H1 (cell line): Measurements from ENCODE around the gene RSKR. TPM values are rescaled to one million over a fixed set of nuclear protein-coding genes. Genes with fewer than 3 reads are reported as not detected.

Experiments
- CTCF ChIA-PET: fragments of 300-600 bp; sonication (Branson Sonifier 250); formaldehyde crosslinking; loops from one replicate; lab custom pipeline; 2021; ENCODE audit not compliant: partially characterized antibody; lab: Charles Lee
- POLR2A ChIA-PET: fragments of 300-600 bp; sonication (Branson Sonifier 250); formaldehyde crosslinking; loops from one replicate; lab custom pipeline; 2021; ENCODE audit warnings: inconsistent platforms; ENCODE audit not compliant: partially characterized antibody; lab: Charles Lee
- DNase-seq, 2 experiments: peaks; one replicate each; pipeline versions ENCODE4 v3.0.0 to v3.0.0-alpha.2; 2010 to 2022; ENCODE audit warnings: low spot score in 2 of 2, low read depth in 1 of 2, mixed read lengths in 1 of 2
- FAIRE-seq: peaks from 2 replicates; lab custom pipeline; 2011; peaks lifted over from hg19 to GRCh38; lab: Jason Lieb, UNC
- H2AFZ ChIP-seq: 2 replicates; pipeline ENCODE4 v1.8.1; 2012; ENCODE audit warnings: low read length, inconsistent platforms
- H2AK5ac ChIP-seq: 2 replicates; pipeline ENCODE4 v1.6.1; 2013; ENCODE audit warnings: low read depth, low read length
- H2BK120ac ChIP-seq: replicated peaks from 2 replicates; pipeline ENCODE3; 2013; ENCODE audit warnings: low read depth, low read length, inconsistent platforms
- H2BK12ac ChIP-seq: 2 replicates; pipeline ENCODE4 v1.6.1; 2013; ENCODE audit warnings: low read depth, low read length
- H2BK15ac ChIP-seq: 2 replicates; pipeline ENCODE4 v1.6.1; 2013; ENCODE audit warnings: low read length
- H2BK20ac ChIP-seq: 2 replicates; pipeline ENCODE4 v1.6.1; 2013; ENCODE audit warnings: low read length
- H2BK5ac ChIP-seq: 2 replicates; pipeline ENCODE4 v1.6.1; 2013; ENCODE audit warnings: low read depth, low read length
- H3K14ac ChIP-seq: 2 replicates; pipeline ENCODE4 v1.6.1; 2013; ENCODE audit warnings: inconsistent platforms; ENCODE audit not compliant: insufficient read length
- H3K18ac ChIP-seq: 2 replicates; pipeline ENCODE4 v1.6.1; 2013; ENCODE audit warnings: low read length; ENCODE audit errors: extremely low read depth
- H3K23ac ChIP-seq: 2 replicates; pipeline ENCODE4 v1.6.1; 2013; ENCODE audit warnings: inconsistent platforms; ENCODE audit not compliant: insufficient read length
- H3K23me2 ChIP-seq: 2 replicates; pipeline ENCODE4 v1.6.1; 2013; ENCODE audit warnings: low read depth, low read length
- H3K27ac ChIP-seq: 2 replicates; pipeline ENCODE4 v1.6.1; 2011; ENCODE audit warnings: low read depth, low read length, inconsistent platforms
- H3K27me3 ChIP-seq, 4 experiments: replicated peaks in 1 of 4; 1 replicate in 1 of 4; 2 replicates in 3 of 4; pipeline versions ENCODE4 v1.6.1 to v1.8.1; 2011 to 2013; ENCODE audit warnings: low read length in 3 of 4, mild to moderate bottlenecking in 3 of 4, inconsistent platforms in 2 of 4, mixed read lengths in 2 of 4, moderate library complexity in 1 of 4; ENCODE audit not compliant: control insufficient read depth in 3 of 4, insufficient read depth in 3 of 4; ENCODE audit errors: extremely low read depth in 1 of 4
- H3K36me3 ChIP-seq, 4 experiments: 2 replicates each; pipeline versions ENCODE4 v1.6.1 to v1.8.1; 2011 to 2013; ENCODE audit warnings: mild to moderate bottlenecking in 4 of 4, low read length in 3 of 4, moderate library complexity in 2 of 4, control low read depth in 1 of 4, inconsistent platforms in 1 of 4; ENCODE audit not compliant: insufficient read depth in 4 of 4, control insufficient read depth in 2 of 4
- H3K4ac ChIP-seq: replicated peaks from 2 replicates; pipeline ENCODE3; 2013; ENCODE audit warnings: low read length, low read depth, mixed read lengths, inconsistent platforms; ENCODE audit not compliant: insufficient read length
- H3K4me1 ChIP-seq, 4 experiments: replicated peaks in 1 of 4; 1 replicate in 1 of 4; 2 replicates in 3 of 4; pipeline versions ENCODE4 v1.6.1 to v1.8.1; 2011 to 2013; ENCODE audit warnings: low read length in 3 of 4, inconsistent platforms in 2 of 4, mixed read lengths in 1 of 4; ENCODE audit not compliant: insufficient read depth in 4 of 4, control insufficient read depth in 3 of 4
- H3K4me2 ChIP-seq, 2 experiments: 2 replicates each; pipeline versions ENCODE4 v1.6.1 to v1.8.1; 2011 to 2013; ENCODE audit warnings: low read depth in 2 of 2, low read length in 2 of 2, control low read depth in 1 of 2, inconsistent platforms in 1 of 2, mild to moderate bottlenecking in 1 of 2; ENCODE audit not compliant: insufficient read depth in 1 of 2
- H3K4me3 ChIP-seq, 4 experiments: fragments of 200-600, 300-600 bp in 1 of 4; sonication (generic), shearing (Covaris generic), sonication (Bioruptor Twin) in 1 of 4; 2 replicates each; pipeline versions ENCODE4 v1.5.1 to v1.8.1; 2011 to 2016; ENCODE audit warnings: low read length in 4 of 4, low read depth in 3 of 4, control low read depth in 2 of 4, inconsistent platforms in 2 of 4, mild to moderate bottlenecking in 2 of 4, mixed read lengths in 1 of 4, moderate library complexity in 1 of 4; ENCODE audit not compliant: insufficient read depth in 2 of 4; ENCODE audit errors: extremely low read depth in 1 of 4
- H3K56ac ChIP-seq: replicated peaks from 2 replicates; pipeline ENCODE3; 2013; ENCODE audit warnings: low read depth, mild to moderate bottlenecking, mixed read lengths, low read length, inconsistent platforms; ENCODE audit not compliant: insufficient read length
- H3K79me1 ChIP-seq: 2 replicates; pipeline ENCODE4 v1.6.1; 2013; ENCODE audit warnings: low read depth, low read length, control low read depth
- H3K79me2 ChIP-seq, 2 experiments: 2 replicates each; pipeline versions ENCODE4 v1.6.1 to v1.8.1; 2012 to 2013; ENCODE audit warnings: low read length in 2 of 2, mild to moderate bottlenecking in 2 of 2, inconsistent platforms in 1 of 2; ENCODE audit not compliant: insufficient read depth in 2 of 2, control insufficient read depth in 1 of 2
- H3K9ac ChIP-seq, 4 experiments: replicated peaks in 1 of 4; 1 replicate in 1 of 4; 2 replicates in 3 of 4; pipeline versions ENCODE4 v1.6.1 to v1.8.1; 2011 to 2013; ENCODE audit warnings: low read depth in 3 of 4, low read length in 3 of 4, control low read depth in 2 of 4, mild to moderate bottlenecking in 2 of 4, moderate library complexity in 2 of 4, inconsistent platforms in 1 of 4; ENCODE audit errors: extremely low read depth in 1 of 4
- H3K9me3 ChIP-seq, 2 experiments: 2 replicates each; pipeline versions ENCODE4 v1.6.1 to v1.8.1; 2012 to 2013; ENCODE audit warnings: mild to moderate bottlenecking in 2 of 2, moderate library complexity in 2 of 2, control low read depth in 1 of 2, inconsistent platforms in 1 of 2, low read depth in 1 of 2, low read length in 1 of 2, mixed read lengths in 1 of 2; ENCODE audit not compliant: insufficient read depth in 2 of 2
- H4K20me1 ChIP-seq, 2 experiments: replicated peaks in 1 of 2; 2 replicates each; pipeline versions ENCODE3 to v1.8.1; 2011 to 2013; ENCODE audit warnings: inconsistent platforms in 2 of 2, low read length in 2 of 2, mild to moderate bottlenecking in 1 of 2; ENCODE audit not compliant: insufficient read depth in 2 of 2, control insufficient read depth in 1 of 2
- H4K5ac ChIP-seq: 2 replicates; pipeline ENCODE4 v1.6.1; 2013; ENCODE audit warnings: low read length, low read depth, mixed read lengths, inconsistent platforms; ENCODE audit not compliant: insufficient read length
- H4K8ac ChIP-seq: 2 replicates; pipeline ENCODE4 v1.8.0; 2013; ENCODE audit warnings: mild to moderate bottlenecking, moderate library complexity, low read length, inconsistent platforms; ENCODE audit not compliant: insufficient read depth; ENCODE audit errors: extremely low read depth
- H4K91ac ChIP-seq: replicated peaks from 2 replicates; pipeline ENCODE3; 2013; ENCODE audit warnings: low read length, mixed read lengths, inconsistent platforms; ENCODE audit not compliant: insufficient read length
- ATF2 ChIP-seq: IDR thresholded peaks from 2 replicates; pipeline ENCODE4 v1.6.1; 2012; ENCODE audit warnings: low read length, inconsistent platforms
- HDAC2 ChIP-seq, 2 experiments: fragments of 300-600 bp in 1 of 2; sonication (generic) in 1 of 2; IDR thresholded peaks; 2 replicates each; pipeline ENCODE4 v1.6.1; 2011 to 2012; ENCODE audit warnings: low read depth in 2 of 2, low read length in 2 of 2, mild to moderate bottlenecking in 2 of 2, moderate library complexity in 2 of 2, borderline replicate concordance in 1 of 2, inconsistent platforms in 1 of 2
- HDAC6 ChIP-seq: IDR thresholded peaks from one replicate; pipeline ENCODE4 v1.7.1; 2012; ENCODE audit warnings: low read depth, mild to moderate bottlenecking, inconsistent platforms, low read length, moderate library complexity
- JUN ChIP-seq: IDR thresholded peaks from 2 replicates; pipeline ENCODE4 v1.6.1; 2011; ENCODE audit warnings: low read depth, mild to moderate bottlenecking, improper control_type of control experiment, low read length
- POU5F1 ChIP-seq: IDR thresholded peaks from 2 replicates; pipeline ENCODE4 v1.6.1; 2011; ENCODE audit warnings: low read depth, mild to moderate bottlenecking, low read length, moderate library complexity
- RFX5 ChIP-seq: IDR thresholded peaks from 2 replicates; pipeline ENCODE4 v1.6.1; 2011; ENCODE audit warnings: low read depth, low read length, improper control_type of control experiment, borderline replicate concordance
- SIRT6 ChIP-seq: IDR thresholded peaks from one replicate; pipeline ENCODE4 v1.7.1; 2012; ENCODE audit warnings: low read length, inconsistent platforms
- SIX5 ChIP-seq: IDR thresholded peaks from 2 replicates; pipeline ENCODE4 v1.6.1; 2011; ENCODE audit warnings: mild to moderate bottlenecking, low read depth, low read length
- SRF ChIP-seq: IDR thresholded peaks from 2 replicates; pipeline ENCODE4 v1.6.1; 2011; ENCODE audit warnings: mild to moderate bottlenecking, low read depth, low read length, moderate library complexity
- TAF7 ChIP-seq: optimal IDR thresholded peaks from 2 replicates; pipeline ENCODE3; 2011; ENCODE audit warnings: low read depth, mild to moderate bottlenecking, inconsistent platforms, low read length, moderate library complexity, borderline replicate concordance
- YY1 ChIP-seq: IDR thresholded peaks from 2 replicates; pipeline ENCODE4 v1.6.1; 2011; ENCODE audit warnings: low read depth, mild to moderate bottlenecking, low read length
- WGBS, 2 experiments: shearing (Covaris generic) in 1 of 2; methylation state at CpG; one replicate each; pipeline versions ENCODE4 v1.1.6 to v1.1.7; 2013 to 2015; ENCODE audit warnings: low lambda C conversion rate in 2 of 2, mixed read lengths in 2 of 2, inconsistent platforms in 1 of 2, low coverage in 1 of 2, missing lambda C conversion rate in 1 of 2; ENCODE audit not compliant: insufficient replicate concordance in 2 of 2, insufficient coverage in 1 of 2, insufficient read length in 1 of 2; ENCODE audit errors: extremely low coverage in 1 of 2, missing lambda C conversion rate in 1 of 2; 5-methylcytosine and 5-hydroxymethylcytosine counted together
- polyA plus RNA-seq, 7 experiments: library from polyadenylated mRNA; depleted of rRNA in 3 of 7; stranded (reverse) in 5 of 7; unstranded in 2 of 7; fragments of >200 nt in 5 of 7; fragments of 200-250 nt in 2 of 7; gene quantifications; 1 replicate in 5 of 7; 2 replicates in 1 of 7; 4 replicates in 1 of 7; pipeline versions ENCODE4 v1.2.1 to v1.2.3, GENCODE V29; 2011 to 2013; ENCODE audit warnings: missing spikeins in 2 of 7, mixed read lengths in 2 of 7
- total RNA-seq: library from RNA; stranded (reverse); fragmentation: NEBNext Ultra II Directional; extraction: Animal tissue kit (Norgen Biotek cat#: 25700); gene quantifications from 2 replicates; pipeline ENCODE4 v1.2.1, GENCODE V29; 2021

Gene RSKR
- total and polyA plus RNA-seq, 2 of the 8 experiments (the other 6 are each of a cell fraction or from before 2014, with no cell fraction given): 24.1 to 28.5 TPM

- ChIA-PET CTCF (interaction anchor here (0.9 to 7.9 kb wide), 9 partner anchors 10 to 70 kb away, joined by 3 to 54 read pairs (median 4); partner anchors contain the start of genes SDF2 and SUPT6H), POLR2A (interaction anchor here (0.7 to 4.7 kb wide), 21 partner anchors 10 to 79 kb away, joined by 3 to 55 read pairs (median 6); partner anchors contain the start of genes ALDOC, PROCA1, RPL23A and SDF2)
- Histone ChIP-seq H4K8ac (no peak overlapping the region), H2AFZ (no peak overlapping the region), H3K4me1 (0 out of 7 replicates have a peak, but pooled peaks cover 0 to 2% (median under 1%) of the 10 kb centered on the region in 4 experiments), H3K18ac (no peak overlapping the region), H2AK5ac (no peak overlapping the region), H4K20me1 (peaks cover 0 to 7% of the 10 kb centered on the region in 2 experiments), H3K36me3 (peaks cover 14 to 38% (median 35%) of the 10 kb centered on the region in 4 experiments), H4K91ac (no peak overlapping the region), H3K23ac (no peak overlapping the region), H3K4me3 (peak overlapping the region; percentile 74 to 97 (median 88)), H3K56ac (peak overlapping the region; percentile 82), H3K79me1 (peaks cover 4% of the 10 kb centered on the region), H3K4me2 (peak overlapping the region; percentile 69 to 89), H3K14ac (no peak overlapping the region), H3K4ac (peak overlapping the region; percentile 65), H3K27ac (peak overlapping the region; percentile 50; the same call in 1 of the 2 replicates), H4K5ac (peak overlapping the region; percentile 87), H2BK12ac (no peak overlapping the region), H2BK15ac (no peak overlapping the region), H2BK20ac (no peak overlapping the region), H3K9ac (peak overlapping the region in 3 of 4 experiments; percentile 19 to 49 (median 45); a peak in 3 of 7 replicates), H3K79me2 (peaks cover 3 to 27% of the 10 kb centered on the region in 2 experiments; a peak in 3 of 4 replicates), H2BK120ac (no peak overlapping the region), H3K27me3 (no peaks in the 10 kb centered on the region), H3K9me3 (no peaks in the 10 kb centered on the region), H2BK5ac (no peak overlapping the region; the same call in 1 of the 2 replicates), H3K23me2 (peaks cover 5% of the 10 kb centered on the region; the same call in 1 of the 2 replicates)
- DNase-seq (no peak), FAIRE-seq (no peak)
- WGBS, 2 experiments: 71% methylated on average over 8 of the region's 8 CpGs; no CpG with 5 or more reads in 1 of the 2 experiments
- TF ChIP-seq TAF7 (no peak), SIX5 (no peak), HDAC2 (IDR thresholded peaks at IDR 0.05; ENCODE audit: borderline replicate concordance in 1 of 2, low read depth in 2 of 2, low read length in 2 of 2) (no peak), SRF (no peak), POU5F1 (no peak), RFX5 (no peak), YY1 (no peak), JUN (no peak), ATF2 (no peak), SIRT6 (no peak), HDAC6 (no peak)
Observed at GRCh38 chr17:28645576-28645939, 31.6 kb upstream of the RSKR start.
